ENCODE measurements around the gene RBMS1.

- TF ChIP-seq POLR2A (IDR thresholded peaks at IDR 0.05), result no peak
- TF ChIP-seq CTCF (IDR thresholded peaks at IDR 0.05), result no peak
Observed at GRCh38 chr2:160294889-160295288, 198.7 kb downstream of the RBMS1 start.

All from esophagus squamous epithelium (tissue), 4 donors.